OCI-M2 (cell line): ENCODE measurements around the gene COL6A2.
"Not testable (repeated sequence)": the region's sequence is repeated elsewhere in the genome, so short reads cannot be mapped to it uniquely, and the experiment has no call there.

Experiments used
- DNase-seq: peaks from one replicate; lab custom pipeline; 2025; ENCODE audit not compliant: unreplicated experiment; lab: John Stamatoyannopoulos, UW

The COL6A2 gene

DNA sequence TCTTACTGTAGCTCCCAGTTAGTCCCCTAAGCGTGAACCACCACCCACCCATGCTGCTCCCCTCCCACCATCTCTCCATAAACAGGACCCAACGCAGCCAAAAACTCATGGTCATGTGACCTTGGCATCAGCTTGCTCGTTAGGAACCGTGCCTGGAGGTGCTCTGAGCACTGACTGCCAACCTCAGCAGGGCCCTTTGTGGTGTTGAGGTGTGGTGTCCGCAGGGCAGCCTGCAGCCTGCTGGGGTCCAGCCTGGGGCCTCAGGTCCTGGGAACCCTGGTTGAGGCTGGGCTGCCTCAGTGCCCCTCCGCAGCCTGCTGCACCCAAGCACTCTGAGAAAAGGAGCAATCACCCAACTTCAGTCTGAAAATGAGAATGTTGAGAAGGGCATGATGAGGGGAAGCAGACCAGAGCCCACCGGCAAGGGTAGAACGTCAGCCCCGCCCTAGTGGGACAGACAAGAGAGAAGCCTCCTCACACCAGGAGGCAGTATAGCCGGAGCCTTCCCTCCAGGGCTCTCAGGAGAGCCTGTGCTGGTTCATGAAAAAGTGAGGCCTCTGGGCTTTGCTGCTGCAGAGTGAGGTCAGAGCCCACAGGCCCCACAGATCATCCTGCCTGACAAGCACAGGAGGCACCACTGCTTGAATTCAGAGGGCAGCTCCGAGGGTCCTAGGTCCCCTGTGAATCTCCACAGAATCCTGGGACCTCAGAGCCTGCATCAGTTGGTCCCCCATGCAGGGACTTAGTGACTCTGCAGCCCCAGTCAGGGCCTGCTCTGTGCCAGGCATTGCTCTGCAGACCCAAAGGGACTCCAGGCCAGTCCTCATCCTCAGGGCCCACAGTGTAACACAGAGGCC, 4.9 kb upstream of the COL6A2 start:
- no peak for DNase-seq

DNA sequence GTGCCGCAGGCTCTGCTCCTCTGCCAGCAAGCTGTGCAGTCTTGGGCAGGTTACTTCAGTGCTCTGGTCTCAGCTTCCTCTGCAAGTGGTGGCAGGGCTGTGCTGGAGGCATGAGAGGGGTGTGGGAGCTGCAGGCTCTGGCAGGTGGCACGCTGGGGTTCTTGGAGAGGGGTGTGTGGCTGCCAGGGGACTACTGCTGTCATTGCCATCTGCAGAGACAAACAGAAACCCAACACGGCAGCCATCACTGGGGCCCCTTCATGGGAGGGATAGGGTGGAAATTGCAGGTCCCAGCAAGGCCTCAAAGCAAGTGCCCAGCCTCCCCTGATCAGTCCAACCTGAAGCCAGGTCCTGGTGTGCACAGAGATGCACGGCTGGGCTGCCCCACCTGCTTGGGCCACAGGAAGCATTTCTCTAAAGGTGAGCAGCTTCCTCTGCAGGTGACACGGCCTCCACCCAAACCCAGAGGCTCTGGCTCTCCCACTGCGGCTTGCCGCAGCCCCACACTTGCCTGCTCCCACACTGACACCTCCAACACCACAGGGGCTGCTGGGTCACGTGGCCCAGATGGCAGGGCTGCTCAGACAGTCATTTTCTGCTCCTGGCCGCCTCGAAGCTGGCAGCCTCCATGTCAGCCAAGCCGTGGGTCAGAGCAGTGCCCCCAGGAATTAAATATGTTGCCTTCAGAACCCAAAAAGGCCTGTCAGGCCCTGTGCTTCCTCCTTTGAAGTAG, 4.1 kb upstream of the COL6A2 start:
- DNase-seq: no peak

DNA sequence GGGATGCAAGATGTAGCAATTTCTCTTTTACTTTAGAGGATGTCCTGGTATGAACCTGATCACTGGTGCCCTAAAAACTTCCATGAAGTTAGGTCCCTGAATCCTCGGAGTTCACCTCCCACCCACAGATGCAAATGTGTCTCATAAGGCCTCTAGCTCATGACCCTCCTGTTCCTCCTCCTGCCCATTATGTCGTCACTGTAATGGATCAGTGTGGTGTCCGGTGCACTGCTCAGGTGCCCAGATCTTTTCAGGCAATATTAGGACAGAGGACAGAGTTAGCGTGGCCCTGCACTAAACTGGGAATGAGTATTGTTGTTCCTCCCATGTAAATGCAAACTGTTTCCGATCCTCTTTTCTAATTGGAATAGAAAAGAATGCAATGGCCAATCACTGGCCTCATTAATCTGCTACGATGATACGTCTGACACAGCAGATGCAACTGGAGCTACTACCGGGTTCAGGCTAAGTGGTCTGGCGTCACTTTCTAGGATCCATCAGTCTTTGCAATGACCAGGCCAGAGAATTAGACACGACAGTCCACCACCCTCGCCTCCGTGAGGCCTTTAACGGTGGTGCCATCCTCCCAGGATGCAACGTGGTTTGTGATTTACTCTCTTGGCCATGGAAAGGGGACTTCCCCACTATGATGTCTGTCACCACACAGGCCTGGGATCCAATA, 3.4 kb upstream of the COL6A2 start:
- DNase-seq: no peak

DNA sequence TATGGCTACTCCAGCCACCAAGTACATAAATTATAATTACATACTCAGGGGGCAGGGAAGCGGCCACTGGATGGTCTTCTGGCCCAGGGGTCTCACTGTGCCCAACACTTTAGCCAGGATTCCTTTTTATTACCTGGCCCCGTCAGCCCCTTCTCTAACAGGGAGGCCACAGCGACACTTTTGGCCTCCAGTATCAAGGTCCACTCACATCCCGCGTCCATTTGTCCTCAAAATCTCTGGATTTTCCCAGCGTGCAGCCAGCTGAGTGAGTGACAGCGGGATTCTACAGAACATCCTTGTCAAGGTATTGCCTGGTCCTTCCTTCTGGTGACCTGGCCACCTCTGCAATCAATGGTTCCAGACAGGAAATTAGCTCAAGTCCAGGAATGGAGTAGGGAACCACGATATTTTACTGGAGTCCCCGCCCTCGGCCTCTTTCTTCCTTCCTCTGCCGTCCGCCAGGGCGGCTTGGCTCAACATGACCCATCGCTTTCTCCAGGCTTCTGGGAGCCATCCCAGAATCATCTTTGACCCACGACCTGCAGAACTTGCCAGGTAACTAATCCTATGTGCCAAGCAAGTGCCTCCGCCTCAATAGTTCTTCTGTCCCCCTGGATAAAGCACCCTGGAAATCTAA, 2.7 kb upstream of the COL6A2 start:
- no peak for DNase-seq

DNA sequence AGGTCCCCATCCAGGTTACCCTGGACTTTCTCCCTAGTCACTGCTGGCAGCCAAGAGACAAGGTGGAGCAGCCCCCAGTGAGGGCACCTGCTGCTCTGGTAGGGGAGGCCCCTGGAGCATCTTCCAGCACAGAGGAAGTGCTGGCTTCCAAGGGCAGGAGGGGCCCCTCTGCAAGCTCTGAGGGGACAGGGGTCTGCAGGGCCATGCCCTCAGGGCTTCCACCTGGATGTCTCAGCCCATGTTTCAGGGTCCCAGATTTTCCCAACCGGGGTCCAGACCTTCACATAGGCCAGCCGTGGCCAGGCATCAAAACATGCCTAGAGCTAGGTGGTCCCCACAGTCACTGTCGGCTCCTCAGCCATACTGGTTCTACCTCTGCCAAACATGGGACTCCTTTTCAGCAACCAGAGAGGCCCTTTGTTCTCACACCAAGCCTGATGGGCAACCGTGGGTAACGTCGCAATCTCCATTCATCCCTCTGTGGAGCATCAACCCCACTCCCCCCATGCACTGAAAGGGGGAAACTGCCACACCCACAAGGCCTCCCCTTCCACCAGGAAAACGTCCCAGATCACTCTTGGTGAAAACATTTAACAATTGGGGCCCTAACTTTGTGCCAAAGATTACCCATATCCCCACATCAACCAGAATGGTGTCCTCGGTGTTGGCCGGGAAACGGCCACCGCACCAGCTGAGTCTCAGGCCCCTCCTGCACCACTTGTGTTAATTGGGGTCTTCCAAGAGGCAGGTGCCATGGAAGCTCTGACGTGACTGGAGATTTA, 1.9 kb upstream of the COL6A2 start:
- DNase-seq: no peak

DNA sequence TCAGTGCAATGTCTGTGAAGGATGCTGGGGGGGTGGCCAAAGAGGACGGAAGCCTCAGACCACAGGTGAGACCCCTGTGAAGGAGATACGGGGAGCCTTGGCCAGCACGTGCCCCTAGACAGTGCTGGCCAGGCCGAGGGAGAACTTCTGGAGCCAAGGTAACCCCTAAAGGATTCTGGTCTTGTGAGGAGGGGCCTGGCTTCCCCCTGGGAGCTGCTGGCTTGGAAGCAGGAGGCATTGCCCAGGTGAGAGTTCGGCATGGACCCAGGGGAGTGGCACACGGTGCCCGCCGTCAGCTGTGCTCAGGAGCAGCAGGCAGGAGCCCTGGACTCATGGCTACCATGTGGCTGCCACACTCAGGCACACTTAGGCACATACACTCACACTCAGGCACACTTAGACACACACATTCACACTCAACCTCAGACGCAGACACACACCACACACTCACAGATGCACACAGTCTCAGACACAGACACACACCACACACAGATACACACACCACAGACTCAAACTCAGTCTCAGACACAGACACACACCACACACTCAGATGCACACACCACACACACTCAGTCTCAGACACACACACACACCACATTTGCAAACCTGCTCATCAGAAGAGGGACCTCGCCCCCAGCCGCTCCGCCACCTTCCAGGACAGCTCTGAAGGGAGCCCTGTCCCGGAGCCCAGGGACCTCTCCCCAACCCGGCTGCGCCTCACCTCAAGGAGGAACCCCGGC, 1.1 kb upstream of the COL6A2 start:
- DNase-seq: no peak

DNA sequence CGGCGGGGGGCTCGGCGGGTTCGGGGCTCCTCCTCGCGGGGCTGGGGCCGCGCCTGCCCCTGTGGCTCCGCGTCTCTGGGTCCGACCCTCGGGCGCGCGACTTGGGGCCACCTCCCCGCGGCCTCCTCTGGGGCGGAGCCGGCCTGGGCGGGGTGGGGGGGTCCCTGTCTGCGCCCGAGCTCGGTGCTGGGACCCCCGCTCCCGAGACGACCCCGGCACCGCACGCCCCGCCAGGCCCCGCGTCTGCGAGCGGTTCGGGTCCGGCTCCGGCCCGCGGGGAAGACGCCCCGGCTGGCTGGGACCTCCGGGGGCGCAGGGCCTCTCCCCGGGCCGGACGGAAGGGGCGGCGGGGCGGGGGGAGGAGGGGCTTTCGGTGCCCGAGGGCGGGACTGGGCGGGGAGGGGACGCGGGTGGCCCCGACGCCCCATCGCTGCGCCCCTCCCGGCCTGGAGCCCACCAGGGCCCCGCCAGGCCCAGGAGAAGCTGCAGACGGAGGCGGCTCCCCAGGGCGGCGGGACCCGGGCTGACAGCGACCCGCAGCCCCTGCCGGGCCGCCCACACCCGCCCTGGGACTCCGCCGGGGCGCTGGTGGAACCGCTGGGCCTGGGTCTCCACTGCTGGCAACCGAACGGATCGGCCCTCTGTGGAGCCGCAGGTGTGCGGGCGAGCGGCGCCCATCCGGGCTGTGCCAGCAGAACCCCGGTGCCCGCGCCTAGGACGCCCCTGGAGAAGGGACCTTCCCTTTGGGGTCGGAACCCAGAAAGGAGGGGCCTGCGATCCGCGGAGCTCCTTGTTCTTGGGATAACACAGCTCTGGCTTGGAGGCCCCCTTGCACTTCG, 610 bp downstream of the COL6A2 start:
- DNase-seq: no peak

DNA sequence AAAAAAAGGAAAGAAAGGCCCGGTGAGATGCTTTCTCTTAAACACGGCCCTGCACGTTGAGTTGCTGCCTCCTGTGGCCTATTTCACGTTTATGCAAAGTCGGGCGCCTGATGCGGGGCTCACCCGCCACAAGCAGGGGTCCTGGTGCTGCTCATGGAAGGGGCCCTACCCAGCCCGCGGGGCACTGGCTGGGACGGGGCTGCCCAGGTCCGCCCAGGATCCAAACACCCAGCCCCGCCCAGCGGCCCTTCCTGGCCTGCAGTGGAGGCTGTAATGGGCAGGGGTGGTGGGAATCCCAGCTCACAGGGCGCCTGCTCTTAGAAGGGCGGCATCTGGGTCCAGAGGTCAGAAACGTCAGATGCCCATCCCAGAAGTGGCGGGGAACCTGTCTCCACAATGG, 1.6 kb downstream of the COL6A2 start:
- DNase-seq: no peak

DNA sequence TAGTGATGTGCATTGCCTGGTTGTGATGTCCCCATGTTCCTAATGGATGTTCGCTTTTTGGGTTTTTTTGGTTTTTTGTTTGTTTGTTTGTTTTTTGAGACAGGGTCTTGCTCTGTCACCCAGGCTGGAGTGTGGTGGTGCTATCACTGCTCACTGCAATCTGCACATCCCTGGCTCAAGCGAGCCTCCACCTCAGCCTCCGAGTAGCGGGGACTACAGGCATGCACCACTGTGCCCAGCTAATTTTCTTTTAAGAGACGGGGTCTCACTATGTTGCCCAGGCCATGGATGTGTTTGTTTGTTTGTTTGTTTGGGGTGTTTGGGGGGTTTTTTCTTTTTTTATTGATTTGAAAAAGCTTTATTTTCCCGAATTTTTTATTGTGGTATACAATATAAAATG, 2.1 kb downstream of the COL6A2 start:
- no peak for DNase-seq

DNA sequence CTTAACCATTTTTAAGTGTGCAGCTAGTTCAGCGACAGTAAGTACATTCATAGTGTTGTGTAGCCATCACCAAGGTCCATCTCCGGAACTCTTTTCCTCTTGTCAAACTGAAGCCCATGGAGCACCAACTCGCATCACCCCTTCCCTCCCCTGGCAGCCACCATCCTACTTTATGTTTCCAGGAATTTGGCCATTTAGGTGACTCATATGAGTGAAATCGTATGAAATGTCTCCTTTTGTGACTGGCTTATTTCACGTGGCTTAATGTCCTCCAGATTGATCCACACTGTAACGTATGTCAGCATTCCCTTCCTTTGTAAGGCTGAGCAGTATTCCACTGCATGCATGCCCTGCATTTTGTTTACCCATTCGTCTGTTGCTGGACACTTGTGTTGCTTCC, 2.5 kb downstream of the COL6A2 start:
- DNase-seq: no peak

DNA sequence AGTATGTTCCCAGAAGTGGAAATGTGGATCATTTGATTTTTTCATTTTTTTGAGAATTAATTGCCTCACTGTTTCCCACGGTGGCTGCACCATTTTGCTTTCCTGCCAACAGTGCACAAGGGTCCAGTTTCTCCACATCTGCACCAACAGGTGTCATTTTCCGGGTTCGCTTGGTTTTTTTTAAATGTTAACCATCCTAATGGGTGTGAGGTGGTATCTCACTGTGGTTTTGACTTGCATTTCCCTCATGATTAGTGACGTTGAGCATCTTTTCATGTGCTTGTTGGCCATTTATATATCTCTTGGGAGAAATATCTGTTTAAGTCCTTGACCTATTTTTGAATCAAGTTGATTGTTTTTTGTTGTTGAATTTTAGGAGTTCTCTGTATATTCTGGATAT, 3.0 kb downstream of the COL6A2 start:
- DNase-seq: no peak

DNA sequence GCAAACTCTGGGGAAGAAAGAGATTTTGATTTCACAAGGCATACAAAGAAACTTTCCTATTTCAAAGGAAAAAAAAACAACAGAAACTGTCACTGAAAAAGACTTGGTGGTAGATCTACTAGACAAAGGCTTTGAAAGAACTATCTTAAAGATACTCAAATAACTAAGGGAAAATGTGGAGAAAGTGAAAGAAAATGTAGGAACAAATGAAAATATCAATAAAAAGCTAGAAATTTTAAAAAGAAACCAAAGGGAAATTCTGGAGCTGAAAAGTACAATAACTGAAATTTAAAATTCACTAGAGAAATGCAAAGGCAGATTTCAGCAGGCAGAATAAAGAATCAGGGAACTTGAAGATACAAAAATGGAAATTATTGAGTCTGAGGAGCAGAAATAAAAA, 6.2 kb downstream of the COL6A2 start:
- no peak for DNase-seq

DNA sequence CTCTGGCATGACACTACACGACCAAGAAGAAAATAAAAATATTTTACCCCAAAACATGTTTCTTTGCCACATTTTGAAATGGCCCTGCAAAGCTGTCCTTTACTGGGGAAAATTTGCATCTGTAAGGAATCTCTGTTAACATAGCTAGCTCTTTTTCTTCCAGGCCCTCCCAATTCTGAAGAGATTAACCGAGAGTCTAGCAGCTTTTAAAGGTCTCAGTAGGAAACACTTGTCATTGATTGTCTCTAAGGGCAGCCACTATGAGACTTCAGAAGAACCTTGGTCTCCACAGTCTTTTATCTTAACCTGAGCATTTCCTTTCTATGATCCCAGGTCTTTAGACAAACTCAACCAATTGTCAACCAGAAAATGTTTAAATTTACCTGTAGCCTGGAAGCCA, 9.5 kb downstream of the COL6A2 start:
- not testable (repeated sequence) for DNase-seq

DNA sequence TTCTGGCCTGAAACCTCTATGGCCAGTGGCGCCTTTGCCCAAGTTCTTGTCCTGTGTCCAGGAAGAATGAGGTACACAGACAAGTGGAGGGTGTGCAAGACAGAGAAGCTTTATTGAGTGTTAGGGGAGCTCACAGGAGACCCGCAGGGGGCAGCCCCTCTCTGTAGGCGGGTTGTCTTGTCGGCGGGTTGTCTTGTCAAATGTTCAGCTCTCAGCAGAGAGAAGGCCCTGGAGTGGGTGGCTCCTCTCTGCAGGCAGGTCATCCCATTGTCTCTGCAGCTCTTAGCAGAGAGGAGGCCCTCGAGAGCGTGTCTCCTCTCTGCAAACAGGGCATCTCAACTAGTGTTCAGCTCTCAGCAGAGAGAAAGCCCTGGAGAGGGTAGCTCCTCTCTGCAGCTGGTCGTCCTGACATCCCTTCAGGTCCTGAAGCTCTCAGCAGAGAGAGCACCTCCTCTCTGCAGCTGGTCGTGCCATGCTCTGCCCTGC, 11.0 kb downstream of the COL6A2 start:
- DNase-seq: no peak

DNA sequence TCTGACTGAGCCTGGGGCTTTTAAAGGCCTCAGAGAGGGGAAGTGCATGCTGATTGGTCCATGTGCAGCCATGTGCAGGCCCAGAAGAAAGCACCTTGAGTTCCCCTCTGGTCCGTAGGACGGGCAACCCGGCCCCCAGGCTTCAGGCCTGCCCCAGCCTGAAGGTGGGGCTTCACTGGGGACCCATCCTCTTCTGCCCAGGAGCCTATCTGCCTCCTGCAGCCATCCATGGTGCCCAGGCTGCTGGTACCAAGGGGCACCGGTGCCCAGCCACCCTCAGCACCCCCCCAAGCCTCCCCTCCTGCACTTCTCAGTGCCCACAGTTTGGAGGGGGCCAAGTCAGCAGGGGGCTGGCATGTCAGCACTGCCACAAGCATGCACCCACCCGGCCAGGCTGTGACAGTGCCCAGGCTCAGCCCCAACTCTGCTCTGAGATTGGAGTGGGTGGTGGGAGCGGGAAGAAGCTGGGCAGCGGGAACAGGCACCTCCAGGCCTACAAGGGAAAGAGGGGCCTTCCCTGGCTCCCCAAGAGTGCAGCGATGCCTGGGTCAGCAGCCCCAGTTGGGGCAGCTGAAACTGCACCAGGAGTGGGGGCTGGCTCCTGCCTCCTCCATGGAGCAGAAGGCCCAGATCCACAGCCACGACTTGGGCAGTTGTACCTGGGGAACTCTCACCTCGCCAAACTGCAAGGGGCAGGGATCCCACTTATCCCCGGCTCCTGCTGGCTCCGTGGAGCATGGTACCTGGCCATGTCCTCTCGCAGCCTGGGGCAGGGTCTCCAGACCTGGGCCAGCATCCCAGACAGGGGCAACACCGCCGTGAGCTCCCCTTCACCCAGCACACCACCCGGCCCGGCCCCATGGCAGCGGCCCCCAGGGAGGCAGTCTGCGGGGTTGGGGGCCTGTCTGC, 11.7 kb downstream of the COL6A2 start:
- DNase-seq: no peak

DNA sequence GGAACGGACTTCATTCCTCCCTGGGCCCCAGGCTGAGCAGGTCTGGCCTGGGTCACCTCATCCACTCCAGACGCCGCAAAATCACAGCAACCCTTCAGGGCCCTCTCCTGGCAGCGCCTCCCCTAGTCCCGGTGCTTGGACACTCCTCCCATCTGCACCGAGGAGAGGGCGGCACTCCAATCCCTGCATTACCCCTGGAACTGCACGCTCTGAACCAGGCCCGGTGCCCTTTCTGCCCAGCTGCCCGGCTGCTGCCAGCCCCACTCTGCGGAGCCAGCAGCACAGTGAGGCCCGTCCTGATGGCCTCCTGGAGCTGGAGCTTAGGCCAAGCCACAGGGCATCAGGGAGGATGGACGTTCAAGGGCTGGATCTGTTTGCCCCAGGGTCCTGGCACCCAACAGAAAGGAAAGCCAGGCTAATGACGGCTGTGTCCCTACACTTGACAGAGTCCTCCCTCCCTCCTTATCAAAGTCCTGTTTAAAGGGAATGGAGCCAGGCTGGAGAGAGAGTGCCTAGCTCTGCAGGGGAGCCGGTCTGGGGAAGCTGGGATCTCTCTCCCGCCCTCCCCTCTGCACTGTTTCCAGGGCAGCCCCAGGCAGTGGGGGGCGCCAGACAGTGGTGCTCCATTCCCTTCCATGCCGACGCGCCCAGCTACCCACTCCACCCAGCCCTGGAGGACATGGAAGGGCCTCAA, 12.7 kb downstream of the COL6A2 start:
- no peak for DNase-seq

DNA sequence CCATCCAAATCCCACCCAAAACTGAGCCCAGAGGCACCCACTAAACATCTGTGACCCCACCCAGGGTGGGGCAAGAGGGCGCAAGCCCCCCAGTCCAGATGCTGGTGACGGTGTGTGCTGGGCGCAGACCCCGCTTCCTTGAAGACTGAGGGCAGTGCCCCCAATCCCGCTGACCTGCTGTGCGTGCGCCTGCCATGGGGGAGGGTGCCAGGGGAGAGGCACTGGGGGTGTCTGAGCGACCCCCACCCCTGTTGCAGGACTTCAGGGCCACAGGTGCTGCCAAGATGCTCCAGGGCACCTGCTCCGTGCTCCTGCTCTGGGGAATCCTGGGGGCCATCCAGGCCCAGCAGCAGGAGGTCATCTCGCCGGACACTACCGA, 13.3 kb downstream of the COL6A2 start:
- no peak for DNase-seq
